CD14-positive monocyte (primary cell): ENCODE data around the gene RTL1. TPM values are rescaled to one million over a fixed set of nuclear protein-coding genes. Genes with fewer than 3 reads are reported as not detected.

ENCODE experiments used
- DNase-seq, 3 donors: peaks; one replicate each; pipeline ENCODE4 v3.0.0-alpha.2; 2011 to 2022
- H2AFZ ChIP-seq: 2 replicates; pipeline ENCODE4 v1.6.0; 2012; ENCODE audit warnings: mild to moderate bottlenecking, low read depth, low read length, inconsistent platforms; ENCODE audit not compliant: insufficient read depth, poor library complexity, severe bottlenecking
- H3K27ac ChIP-seq, 2 donors: 1 replicate in 1 of 2; 2 replicates in 1 of 2; pipeline ENCODE4 v1.5.1; 2012 to 2013; ENCODE audit warnings: low read length in 2 of 2, control low read depth in 1 of 2, inconsistent platforms in 1 of 2, low read depth in 1 of 2, mild to moderate bottlenecking in 1 of 2
- H3K27me3 ChIP-seq, 2 donors: one replicate each; pipeline versions ENCODE4 v1.6.0 to v1.6.1; 2011 to 2013; ENCODE audit warnings: low read length in 2 of 2; ENCODE audit not compliant: control insufficient read depth in 2 of 2, insufficient read depth in 2 of 2
- H3K36me3 ChIP-seq, 2 donors: replicated peaks in 1 of 2; 1 replicate in 1 of 2; 2 replicates in 1 of 2; pipeline versions ENCODE4 v1.5.1 to v1.6.1; 2012 to 2013; ENCODE audit warnings: low read length in 2 of 2, control low read depth in 1 of 2, inconsistent platforms in 1 of 2, mild to moderate bottlenecking in 1 of 2; ENCODE audit not compliant: insufficient read depth in 2 of 2, control insufficient read depth in 1 of 2
- H3K4me1 ChIP-seq, 2 donors: 1 replicate in 1 of 2; 2 replicates in 1 of 2; pipeline versions ENCODE4 v1.5.1 to v1.6.1; 2012 to 2013; ENCODE audit warnings: low read length in 2 of 2, control low read depth in 1 of 2, inconsistent platforms in 1 of 2, mild to moderate bottlenecking in 1 of 2, moderate library complexity in 1 of 2; ENCODE audit not compliant: insufficient read depth in 2 of 2, control insufficient read depth in 1 of 2
- H3K4me2 ChIP-seq: replicated peaks from 2 replicates; pipeline ENCODE3; 2012; ENCODE audit warnings: low read length, moderate library complexity, mild to moderate bottlenecking; ENCODE audit not compliant: poor library complexity, severe bottlenecking; ENCODE audit errors: extremely low read depth
- H3K4me3 ChIP-seq, 3 experiments: fragments of 200-600 bp in 1 of 3; sonication (generic) in 1 of 3; replicated peaks in 1 of 3; 1 replicate in 2 of 3; 2 replicates in 1 of 3; pipeline ENCODE4 v1.5.1; 2011 to 2013; ENCODE audit warnings: low read length in 3 of 3, mild to moderate bottlenecking in 3 of 3, control low read depth in 2 of 3, low read depth in 2 of 3, inconsistent platforms in 1 of 3, moderate library complexity in 1 of 3
- H3K79me2 ChIP-seq: 2 replicates; pipeline ENCODE4 v1.6.0; 2012; ENCODE audit warnings: mild to moderate bottlenecking, control low read depth, inconsistent platforms, low read length, moderate library complexity; ENCODE audit not compliant: insufficient read depth
- H3K9ac ChIP-seq: 2 replicates; pipeline ENCODE4 v1.6.0; 2017; ENCODE audit warnings: low read length, mild to moderate bottlenecking; ENCODE audit not compliant: insufficient read depth, poor library complexity, severe bottlenecking
- H3K9me3 ChIP-seq, 2 donors: replicated peaks in 1 of 2; 1 replicate in 1 of 2; 2 replicates in 1 of 2; pipeline versions ENCODE4 v1.5.1 to v1.6.1; 2012 to 2013; ENCODE audit warnings: low read length in 2 of 2, control low read depth in 1 of 2; ENCODE audit not compliant: control insufficient read depth in 1 of 2, insufficient read depth in 1 of 2
- H4K20me1 ChIP-seq: 2 replicates; pipeline ENCODE4 v1.6.0; 2012; ENCODE audit warnings: mild to moderate bottlenecking, low read length, control low read depth, moderate library complexity; ENCODE audit not compliant: insufficient read depth
- H3K27ac Mint-ChIP-seq, 7 donors: one replicate each; pipeline ENCODE4 v1.8.0; 2020; ENCODE audit warnings: mild to moderate bottlenecking in 7 of 7, mixed read lengths in 7 of 7, moderate library complexity in 6 of 7, inconsistent platforms in 2 of 7
- H3K27me3 Mint-ChIP-seq, 3 donors: one replicate each; pipeline ENCODE4 v1.8.0; 2021 to 2022; ENCODE audit warnings: low read depth in 3 of 3, mild to moderate bottlenecking in 3 of 3, mixed read lengths in 3 of 3, moderate library complexity in 3 of 3, inconsistent platforms in 1 of 3
- H3K36me3 Mint-ChIP-seq, 2 donors: one replicate each; pipeline ENCODE4 v1.8.0; 2020; ENCODE audit warnings: mixed read lengths in 2 of 2, inconsistent platforms in 1 of 2, mild to moderate bottlenecking in 1 of 2
- H3K4me1 Mint-ChIP-seq: one replicate; pipeline ENCODE4 v1.8.0; 2020; ENCODE audit warnings: mild to moderate bottlenecking, mixed read lengths
- H3K4me3 Mint-ChIP-seq, 2 donors: one replicate each; pipeline ENCODE4 v1.8.0; 2020; ENCODE audit warnings: mild to moderate bottlenecking in 2 of 2, mixed read lengths in 2 of 2, moderate library complexity in 1 of 2
- H3K9me3 Mint-ChIP-seq, 7 donors: one replicate each; pipeline ENCODE4 v1.8.0; 2020 to 2022; ENCODE audit warnings: mixed read lengths in 7 of 7, mild to moderate bottlenecking in 6 of 7, moderate library complexity in 6 of 7, inconsistent platforms in 2 of 7
- WGBS: methylation state at CpG from one replicate; pipeline ENCODE4 v1.1.5; 2013; ENCODE audit warnings: missing lambda C conversion rate; ENCODE audit not compliant: insufficient coverage; 5-methylcytosine and 5-hydroxymethylcytosine counted together
- intact Hi-C, 2 donors: fragments of 100-400 bp; cut with micrococcal nuclease; formaldehyde crosslinking; loops; one replicate each; pipeline versions ENCODE4 v1.15.0 to v1.15.1; 2023
- polyA plus RNA-seq, 3 donors: library from polyadenylated mRNA; depleted of rRNA in 1 of 3; unstranded in 2 of 3; stranded (reverse) in 1 of 3; fragments of 300-500 nt in 2 of 3; fragments of >200 nt in 1 of 3; fragmentation: Illumina TruSeq in 2 of 3; gene quantifications; 1 replicate in 2 of 3; 2 replicates in 1 of 3; pipeline ENCODE4 v1.2.3, GENCODE V29; 2012 to 2021
- TF ChIP-seq, protein P1 (sequence below): fragments of 200-600 bp; IDR thresholded peaks from one replicate; pipeline ENCODE4 v1.8.0; 2022; ENCODE audit warnings: antibody characterized with exemption, mild to moderate bottlenecking

Gene RTL1
- polyA plus RNA-seq, 3 donors, result not detected

DNA sequence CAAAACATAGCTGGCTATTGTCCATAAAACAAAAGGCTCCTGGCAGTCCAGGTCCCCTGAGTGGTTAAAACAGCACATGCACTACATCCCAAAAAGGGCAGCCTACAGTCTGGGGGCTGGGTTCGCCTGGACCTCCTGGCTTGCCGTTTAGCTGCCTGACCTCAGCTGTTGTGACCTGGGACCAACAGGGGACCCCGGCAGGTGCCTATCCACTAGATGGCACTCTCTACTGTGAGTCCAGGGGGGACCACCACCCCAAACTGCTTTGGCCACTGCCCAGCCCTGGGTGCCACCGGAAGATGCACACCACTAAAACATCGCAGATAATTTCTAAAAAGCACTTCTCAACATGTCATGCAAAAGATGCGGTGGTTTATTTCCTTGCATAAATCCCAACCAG is 2.9 kb upstream of the RTL1 start:
- TF ChIP-seq, protein P1, sequence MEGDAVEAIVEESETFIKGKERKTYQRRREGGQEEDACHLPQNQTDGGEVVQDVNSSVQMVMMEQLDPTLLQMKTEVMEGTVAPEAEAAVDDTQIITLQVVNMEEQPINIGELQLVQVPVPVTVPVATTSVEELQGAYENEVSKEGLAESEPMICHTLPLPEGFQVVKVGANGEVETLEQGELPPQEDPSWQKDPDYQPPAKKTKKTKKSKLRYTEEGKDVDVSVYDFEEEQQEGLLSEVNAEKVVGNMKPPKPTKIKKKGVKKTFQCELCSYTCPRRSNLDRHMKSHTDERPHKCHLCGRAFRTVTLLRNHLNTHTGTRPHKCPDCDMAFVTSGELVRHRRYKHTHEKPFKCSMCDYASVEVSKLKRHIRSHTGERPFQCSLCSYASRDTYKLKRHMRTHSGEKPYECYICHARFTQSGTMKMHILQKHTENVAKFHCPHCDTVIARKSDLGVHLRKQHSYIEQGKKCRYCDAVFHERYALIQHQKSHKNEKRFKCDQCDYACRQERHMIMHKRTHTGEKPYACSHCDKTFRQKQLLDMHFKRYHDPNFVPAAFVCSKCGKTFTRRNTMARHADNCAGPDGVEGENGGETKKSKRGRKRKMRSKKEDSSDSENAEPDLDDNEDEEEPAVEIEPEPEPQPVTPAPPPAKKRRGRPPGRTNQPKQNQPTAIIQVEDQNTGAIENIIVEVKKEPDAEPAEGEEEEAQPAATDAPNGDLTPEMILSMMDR, result no peak
- no peak for DNase-seq
- intact Hi-C loops, result no loop called here
- H4K20me1 ChIP-seq, result no peaks in the 10 kb centered on the region
- no peaks in the 10 kb centered on the region for H3K9me3 ChIP-seq
- no peak overlapping the region for H3K4me3 ChIP-seq
- Mint-ChIP-seq H3K27me3 (peaks cover 26 to 52% (median 29%) of the 10 kb centered on the region in 3 donors), H3K9me3 (peaks cover 0 to 9% (median 4%) of the 10 kb centered on the region in 7 donors), H3K4me3 (no peak overlapping the region), H3K4me1 (no peaks in the 10 kb centered on the region), H3K27ac (no peak overlapping the region), H3K36me3 (no peaks in the 10 kb centered on the region)
- no peak overlapping the region for H3K27ac ChIP-seq
- 62% methylated on average over 5 of the region's 6 CpGs for WGBS
- H3K79me2 ChIP-seq, result no peaks in the 10 kb centered on the region
- no peak overlapping the region for H2AFZ ChIP-seq
- H3K4me2 ChIP-seq, result no peak overlapping the region
- peaks cover 0 to 18% of the 10 kb centered on the region in 2 donors for H3K27me3 ChIP-seq
- no peak overlapping the region for H3K9ac ChIP-seq
- no peaks in the 10 kb centered on the region for H3K36me3 ChIP-seq
- no peaks in the 10 kb centered on the region for H3K4me1 ChIP-seq

DNA sequence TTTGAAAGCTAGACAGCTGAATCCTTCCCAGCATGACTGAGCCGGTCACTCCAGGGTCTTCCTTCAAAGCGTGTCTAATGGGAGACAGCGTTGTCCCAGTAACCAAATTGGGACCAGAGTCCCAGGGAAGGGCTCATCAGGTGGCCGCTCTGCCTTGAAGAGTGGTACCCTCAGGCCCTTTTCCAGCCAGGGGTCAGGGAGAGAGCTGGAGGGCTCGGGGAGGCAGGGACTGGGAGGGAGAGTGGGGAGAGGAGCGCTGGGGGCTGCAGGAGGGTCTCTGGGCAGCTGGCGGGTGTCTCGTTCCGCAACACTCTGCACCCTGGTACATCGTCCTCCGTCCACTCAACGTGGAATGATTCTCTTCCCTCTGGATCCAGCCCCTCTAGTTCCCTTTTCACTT is 1.6 kb upstream of the RTL1 start:
- Histone ChIP-seq H3K4me2 (no peak overlapping the region), H3K27me3 (peaks cover 2 to 30% of the 10 kb centered on the region in 2 donors), H3K4me3 (no peak overlapping the region), H2AFZ (no peak overlapping the region), H3K4me1 (no peaks in the 10 kb centered on the region), H3K27ac (no peak overlapping the region), H3K9me3 (no peaks in the 10 kb centered on the region), H3K79me2 (no peaks in the 10 kb centered on the region), H3K9ac (no peak overlapping the region), H4K20me1 (no peaks in the 10 kb centered on the region), H3K36me3 (no peaks in the 10 kb centered on the region)
- no peak for DNase-seq
- Mint-ChIP-seq H3K9me3 (peaks cover 0 to 11% (median 4%) of the 10 kb centered on the region in 7 donors), H3K27ac (no peak overlapping the region), H3K27me3 (peaks cover 38 to 64% (median 39%) of the 10 kb centered on the region in 3 donors), H3K4me3 (no peak overlapping the region), H3K36me3 (no peaks in the 10 kb centered on the region), H3K4me1 (peaks cover 2% of the 10 kb centered on the region)
- WGBS, result 86% methylated on average over 8 of the region's 12 CpGs
- TF ChIP-seq, protein P1, result no peak
- intact Hi-C loops, result no loop called here
